C1 segment of cervical spinal cord (tissue), 14 donors: ENCODE results near the gene MICAL3.
"Not testable (repeated sequence)": the region's sequence is repeated elsewhere in the genome, so short reads cannot be mapped to it uniquely, and the experiment has no call there.

Source experiments
- DNase-seq, 14 donors: peaks; one replicate each; lab custom pipeline; 2025; lab: John Stamatoyannopoulos, UW

The MICAL3 gene

DNA sequence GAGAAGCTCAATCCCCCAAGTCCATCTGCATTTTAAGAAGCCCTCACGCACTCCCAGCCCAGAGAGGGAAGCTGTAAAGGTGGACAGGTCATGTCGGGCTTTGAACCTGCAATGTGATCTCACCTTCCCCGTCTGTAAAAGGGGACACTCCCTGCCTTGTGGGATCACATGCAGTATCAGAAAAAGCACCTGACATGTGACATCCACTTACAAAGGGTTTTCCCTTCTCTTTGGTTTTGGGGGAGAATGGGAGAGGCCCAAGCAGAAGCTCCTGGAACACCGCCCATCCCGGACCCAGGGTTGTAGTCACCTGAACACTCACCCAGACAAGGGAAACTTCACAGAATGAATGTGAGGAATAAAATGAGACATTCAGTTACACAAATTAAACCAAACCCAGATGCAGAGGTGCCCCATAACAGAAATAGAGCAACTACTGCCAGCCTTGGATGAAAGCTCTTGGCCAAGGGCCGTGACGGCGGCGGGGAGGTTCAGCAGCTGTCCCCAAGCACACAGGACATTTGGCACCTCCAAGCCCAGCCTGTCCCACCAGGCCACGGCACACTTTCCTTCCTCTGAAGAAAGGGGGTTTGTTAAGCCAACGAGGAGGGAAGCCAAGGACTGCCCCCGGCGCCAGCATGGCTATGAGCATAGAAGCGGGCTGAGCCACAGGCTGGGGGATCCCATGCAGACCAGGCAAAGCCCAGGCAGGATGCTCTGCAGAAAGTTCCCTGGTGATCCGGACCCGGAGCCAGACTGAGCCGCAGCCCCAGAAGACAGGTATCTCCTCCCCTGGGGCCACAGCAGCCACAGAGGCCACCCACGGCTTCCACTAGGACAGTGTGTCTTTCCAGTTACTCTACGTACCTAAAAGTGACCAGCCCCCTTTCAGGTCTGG, 253.9 kb downstream of the MICAL3 start:
- DNase-seq = peak in 7 of 14 donors; percentile 38 to 60 (median 47)

GRCh38 chr22:17769716-17770082, 254.7 kb downstream of the MICAL3 start:
- no peak for DNase-seq

- no peak for DNase-seq
Measured at GRCh38 chr22:17769013-17769715, 255.2 kb downstream of the MICAL3 start.

- no peak for DNase-seq
Measured at GRCh38 chr22:17767233-17768065, 256.9 kb downstream of the MICAL3 start.

GRCh38 chr22:17764852-17765251, 259.5 kb downstream of the MICAL3 start:
- DNase-seq = not testable (repeated sequence)

- DNase-seq = peak in 1 of 14 donors; percentile 62
Measured at GRCh38 chr22:17764036-17764435, 260.3 kb downstream of the MICAL3 start.

GRCh38 chr22:17763442-17763841, 260.9 kb downstream of the MICAL3 start:
- DNase-seq = not testable (repeated sequence)

- DNase-seq = no peak
Measured at GRCh38 chr22:17761138-17761488, 263.2 kb downstream of the MICAL3 start.

GRCh38 chr22:17754233-17754925, 270.0 kb downstream of the MICAL3 start:
- no peak for DNase-seq

DNA sequence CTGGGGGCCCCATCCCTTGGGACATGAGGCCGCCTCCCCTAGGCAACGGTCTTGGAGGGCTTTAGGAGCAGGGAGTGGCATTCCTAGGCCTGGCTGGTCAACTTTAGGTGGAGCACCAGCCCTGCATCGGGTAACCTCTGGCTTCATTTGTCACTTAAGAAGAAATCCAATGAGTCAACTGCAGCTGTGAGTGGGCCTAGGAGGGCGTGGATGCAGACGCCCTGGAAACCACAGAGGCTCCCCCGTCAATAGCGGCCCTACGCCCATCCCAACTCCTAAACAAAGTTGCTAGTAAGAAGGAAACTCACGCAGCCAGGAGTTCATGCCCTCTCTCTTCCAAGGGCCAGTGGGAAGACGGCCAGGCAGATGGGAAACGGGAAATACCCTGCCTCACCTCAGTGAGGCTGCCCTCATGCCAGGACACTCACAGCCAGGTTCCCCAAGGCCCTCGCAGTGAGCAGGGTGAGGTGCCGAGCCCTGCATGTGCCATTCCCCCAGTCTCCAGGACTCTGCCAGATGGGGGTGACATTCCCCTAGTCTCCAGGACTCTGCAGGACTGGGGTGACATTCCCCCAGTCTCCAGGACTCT, 270.9 kb downstream of the MICAL3 start:
- DNase-seq = no peak

- no peak for DNase-seq
Measured at GRCh38 chr22:17751596-17751995, 272.8 kb downstream of the MICAL3 start.

DNA sequence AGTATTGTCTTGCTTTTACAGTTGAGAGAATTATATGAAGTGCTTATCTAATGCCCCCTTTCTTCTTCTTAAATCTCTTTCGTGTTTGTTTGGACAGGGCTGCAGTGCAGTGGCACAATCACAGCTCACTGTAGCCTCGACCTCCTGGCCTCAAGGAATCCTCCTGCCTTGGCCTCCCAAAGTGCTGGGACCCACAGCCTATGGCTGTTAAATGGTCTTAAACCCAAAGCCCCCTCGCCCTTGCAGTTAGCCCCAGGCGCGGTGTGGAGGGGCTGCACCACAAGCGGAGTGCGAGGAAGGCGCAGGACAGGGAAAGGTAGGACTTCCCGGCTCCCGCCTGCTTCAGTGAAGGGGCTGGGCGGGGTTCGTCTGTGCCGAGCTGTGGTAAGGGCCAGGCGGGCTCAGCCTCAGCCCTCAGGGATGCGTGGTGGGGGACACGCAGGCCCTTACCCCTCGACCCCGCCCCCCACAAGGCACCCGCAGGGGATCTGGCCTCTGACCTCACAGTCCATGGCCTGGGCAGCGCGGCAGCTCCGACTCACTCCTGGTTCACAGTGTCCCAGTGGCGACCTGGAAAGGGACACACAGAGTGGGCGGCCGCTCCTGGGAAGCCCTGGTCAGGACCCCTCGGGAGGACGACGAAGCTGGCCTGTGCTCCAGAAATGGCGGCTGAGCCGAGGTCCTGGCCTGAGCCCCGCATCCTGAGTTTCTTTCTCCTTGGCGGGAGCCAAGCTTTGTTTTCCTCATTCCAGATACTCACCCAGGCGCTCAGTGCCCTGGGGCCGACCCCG, 274.6 kb downstream of the MICAL3 start:
- DNase-seq = no peak

- DNase-seq = no peak
Measured at GRCh38 chr22:17748555-17749353, 275.6 kb downstream of the MICAL3 start.

DNA sequence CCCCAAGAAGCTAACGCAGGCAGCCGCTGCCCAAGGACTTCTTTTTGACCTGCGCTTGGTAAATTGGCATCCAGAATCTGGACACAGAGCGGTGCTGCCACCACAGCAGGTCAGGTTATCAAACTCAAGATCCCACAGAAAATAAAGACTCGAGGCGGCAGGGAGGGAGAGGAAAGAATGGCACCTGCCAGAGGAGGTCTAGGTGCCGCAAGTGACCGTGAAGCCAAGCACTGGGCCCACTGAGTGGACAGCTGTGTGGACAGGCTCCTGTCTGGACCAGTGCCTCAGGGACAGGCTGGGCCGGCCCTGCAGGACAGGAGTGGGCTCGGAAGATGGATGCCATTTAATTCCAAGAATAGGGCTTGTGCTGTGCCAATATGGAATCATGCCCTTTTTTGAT, 277.4 kb downstream of the MICAL3 start:
- no peak for DNase-seq

- no peak for DNase-seq
Measured at GRCh38 chr22:17744430-17744829, 279.9 kb downstream of the MICAL3 start.

DNA sequence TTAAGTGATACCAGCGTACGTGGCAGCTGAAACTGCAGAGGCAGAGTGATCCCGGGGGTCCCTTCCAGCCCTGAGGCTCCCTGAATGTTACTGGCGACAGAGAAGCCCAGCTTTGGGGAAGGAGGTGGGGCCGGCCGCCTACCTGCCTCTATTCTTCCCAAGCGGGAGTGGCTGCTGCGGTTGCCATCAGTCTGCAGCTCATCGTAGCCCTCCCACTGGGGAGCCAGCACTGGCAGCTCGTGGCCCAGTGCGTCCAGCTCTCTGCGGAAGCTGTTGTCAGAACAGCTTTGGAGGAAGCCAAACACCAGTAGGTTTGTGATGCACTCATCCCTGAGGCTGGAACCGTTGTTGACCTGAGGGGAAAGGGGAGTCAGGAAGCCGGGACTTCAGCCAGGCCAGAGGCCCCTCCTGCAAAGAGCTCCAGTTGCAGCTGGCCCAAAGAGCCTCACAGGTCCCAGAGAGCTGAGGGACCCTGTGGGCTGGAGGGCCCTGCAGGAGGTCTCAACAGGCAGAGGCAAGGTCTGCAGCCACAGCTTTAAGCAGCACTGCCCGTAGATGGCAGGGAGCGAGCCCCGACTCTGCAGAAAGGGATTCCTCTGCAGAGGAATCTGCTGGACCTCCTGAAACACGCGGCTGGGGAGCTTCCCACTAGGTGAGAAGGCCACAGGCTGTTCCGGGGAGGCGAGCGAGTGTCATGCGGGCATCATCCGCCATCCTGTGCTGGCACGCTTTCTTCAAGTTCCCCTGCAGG, 280.5 kb downstream of the MICAL3 start:
- DNase-seq = peak in 1 of 14 donors; percentile 45

GRCh38 chr22:17742527-17742902, 281.8 kb downstream of the MICAL3 start:
- peak in 8 of 14 donors; percentile 26 to 82 (median 39) for DNase-seq

GRCh38 chr22:17741866-17742526, 282.4 kb downstream of the MICAL3 start:
- peak in 1 of 14 donors; percentile 73 for DNase-seq
